HEK293T (cell line): Measurements from ENCODE around the gene C2CD4D.

Experiments used
- BHLHE40 ChIP-seq: fragments of 450-650 bp; IDR thresholded peaks from 2 replicates; pipeline ENCODE4 v1.6.1; 2016; ENCODE audit warnings: mild to moderate bottlenecking, moderate library complexity, borderline replicate concordance
- CTBP1 ChIP-seq: fragments of 450-650 bp; IDR thresholded peaks from 2 replicates; pipeline ENCODE4 v1.6.1; 2016; ENCODE audit warnings: borderline replicate concordance
- ELF4 ChIP-seq: fragments of 450-650 bp; IDR thresholded peaks from 2 replicates; pipeline ENCODE4 v1.6.1; 2017; ENCODE audit warnings: antibody characterized with exemption
- FOXK2 ChIP-seq: fragments of 450-650 bp; IDR thresholded peaks from 2 replicates; pipeline ENCODE4 v1.6.1; 2016; ENCODE audit warnings: mild to moderate bottlenecking
- FOXM1 ChIP-seq: fragments of 450-650 bp; IDR thresholded peaks from 2 replicates; pipeline ENCODE4 v1.6.1; 2017; ENCODE audit warnings: mild to moderate bottlenecking, borderline replicate concordance
- HDGF ChIP-seq: fragments of 450-650 bp; IDR thresholded peaks from 2 replicates; pipeline ENCODE4 v1.6.1; 2017; ENCODE audit warnings: antibody characterized with exemption, borderline replicate concordance
- L3MBTL2 ChIP-seq: fragments of 450-650 bp; conservative IDR thresholded peaks from 2 replicates; pipeline ENCODE4 v1.6.1; 2016; ENCODE audit warnings: mild to moderate bottlenecking
- LEF1 ChIP-seq: fragments of 450-650 bp; IDR thresholded peaks from 2 replicates; pipeline ENCODE4 v1.6.1; 2017; ENCODE audit warnings: mild to moderate bottlenecking, borderline replicate concordance
- SP1 ChIP-seq: fragments of 450-650 bp; IDR thresholded peaks from 2 replicates; pipeline ENCODE4 v1.6.1; 2017
- SUZ12 ChIP-seq: fragments of 450-650 bp; IDR thresholded peaks from 2 replicates; pipeline ENCODE4 v1.6.1; 2016; ENCODE audit warnings: mild to moderate bottlenecking
- TARDBP ChIP-seq: fragments of 450-650 bp; IDR thresholded peaks from 2 replicates; pipeline ENCODE4 v1.6.1; 2016
- ZNF384 ChIP-seq: fragments of 450-650 bp; IDR thresholded peaks from 2 replicates; pipeline ENCODE4 v1.6.1; 2016

- TF ChIP-seq SP1 (no peak), SUZ12 (no peak), LEF1 (no peak), ELF4 (no peak), L3MBTL2 (no peak), CTBP1 (no peak), FOXM1 (no peak), FOXK2 (no peak), HDGF (no peak), BHLHE40 (no peak), TARDBP (no peak), ZNF384 (no peak)
Observed at GRCh38 chr1:151802372-151802771, 37.2 kb downstream of the C2CD4D start.
